PFSK-1 (cell line): ENCODE results near the gene CARD18.

Source experiments
- FOXP2 ChIP-seq: optimal IDR thresholded peaks from 2 replicates; pipeline ENCODE3; 2011; ENCODE audit warnings: borderline replicate concordance, control low read depth, inconsistent platforms; ENCODE audit not compliant: insufficient read depth; ENCODE audit errors: extremely low read length, extremely low read depth
- POLR2AphosphoS5 ChIP-seq: IDR thresholded peaks from 2 replicates; pipeline ENCODE4 v1.6.1; 2012; ENCODE audit warnings: low read depth, mild to moderate bottlenecking, control low read depth, low read length, moderate library complexity
- SIN3A ChIP-seq: IDR thresholded peaks from 2 replicates; pipeline ENCODE4 v1.6.1; 2012; ENCODE audit warnings: mild to moderate bottlenecking, low read length, moderate library complexity, borderline replicate concordance; ENCODE audit not compliant: insufficient read depth
- TAF1 ChIP-seq: IDR thresholded peaks from 2 replicates; pipeline ENCODE4 v1.6.1; 2012; ENCODE audit warnings: low read length, control low read depth, borderline replicate concordance; ENCODE audit not compliant: insufficient read depth
- TF ChIP-seq, protein P1 (sequence below), 2 experiments: IDR thresholded peaks; 2 replicates each; pipeline versions ENCODE4 v1.6.1 to v1.8.0; 2011 to 2012; ENCODE audit warnings: low read depth in 2 of 2, low read length in 2 of 2, control low read depth in 1 of 2, inconsistent platforms in 1 of 2, mild to moderate bottlenecking in 1 of 2, moderate library complexity in 1 of 2; ENCODE audit not compliant: insufficient read depth in 1 of 2

Gene CARD18

DNA sequence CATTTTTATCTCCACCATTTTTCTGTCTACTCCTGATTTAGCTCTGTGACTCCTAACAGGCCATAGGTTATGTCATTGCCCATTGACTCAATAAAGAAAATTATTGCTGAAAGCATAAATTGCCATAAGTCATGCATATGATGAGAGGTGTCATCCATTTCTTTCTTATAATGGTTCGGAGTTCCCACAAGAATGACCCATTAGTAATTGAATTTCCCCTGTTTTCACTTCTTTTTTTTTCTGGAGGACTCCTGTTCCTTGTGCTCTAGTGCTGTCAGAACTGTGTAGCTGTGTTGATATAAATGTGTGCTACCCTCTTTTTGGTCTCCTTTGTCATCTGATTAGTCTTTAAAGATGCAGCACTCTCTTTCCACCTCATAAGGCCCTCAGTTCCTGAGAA, 22.9 kb upstream of the CARD18 start:
- TF ChIP-seq TAF1 (no peak), POLR2AphosphoS5 (no peak), SIN3A (no peak), FOXP2 (no peak)
- TF ChIP-seq, protein P1, sequence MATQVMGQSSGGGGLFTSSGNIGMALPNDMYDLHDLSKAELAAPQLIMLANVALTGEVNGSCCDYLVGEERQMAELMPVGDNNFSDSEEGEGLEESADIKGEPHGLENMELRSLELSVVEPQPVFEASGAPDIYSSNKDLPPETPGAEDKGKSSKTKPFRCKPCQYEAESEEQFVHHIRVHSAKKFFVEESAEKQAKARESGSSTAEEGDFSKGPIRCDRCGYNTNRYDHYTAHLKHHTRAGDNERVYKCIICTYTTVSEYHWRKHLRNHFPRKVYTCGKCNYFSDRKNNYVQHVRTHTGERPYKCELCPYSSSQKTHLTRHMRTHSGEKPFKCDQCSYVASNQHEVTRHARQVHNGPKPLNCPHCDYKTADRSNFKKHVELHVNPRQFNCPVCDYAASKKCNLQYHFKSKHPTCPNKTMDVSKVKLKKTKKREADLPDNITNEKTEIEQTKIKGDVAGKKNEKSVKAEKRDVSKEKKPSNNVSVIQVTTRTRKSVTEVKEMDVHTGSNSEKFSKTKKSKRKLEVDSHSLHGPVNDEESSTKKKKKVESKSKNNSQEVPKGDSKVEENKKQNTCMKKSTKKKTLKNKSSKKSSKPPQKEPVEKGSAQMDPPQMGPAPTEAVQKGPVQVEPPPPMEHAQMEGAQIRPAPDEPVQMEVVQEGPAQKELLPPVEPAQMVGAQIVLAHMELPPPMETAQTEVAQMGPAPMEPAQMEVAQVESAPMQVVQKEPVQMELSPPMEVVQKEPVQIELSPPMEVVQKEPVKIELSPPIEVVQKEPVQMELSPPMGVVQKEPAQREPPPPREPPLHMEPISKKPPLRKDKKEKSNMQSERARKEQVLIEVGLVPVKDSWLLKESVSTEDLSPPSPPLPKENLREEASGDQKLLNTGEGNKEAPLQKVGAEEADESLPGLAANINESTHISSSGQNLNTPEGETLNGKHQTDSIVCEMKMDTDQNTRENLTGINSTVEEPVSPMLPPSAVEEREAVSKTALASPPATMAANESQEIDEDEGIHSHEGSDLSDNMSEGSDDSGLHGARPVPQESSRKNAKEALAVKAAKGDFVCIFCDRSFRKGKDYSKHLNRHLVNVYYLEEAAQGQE (IDR thresholded peaks at IDR 0.05; ENCODE audit: insufficient read depth in 1 of 2, low read depth in 2 of 2, low read length in 2 of 2): no peak

GRCh38 chr11:105158436-105158835, 18.9 kb upstream of the CARD18 start:
- TF ChIP-seq TAF1 (no peak), POLR2AphosphoS5 (no peak), SIN3A (no peak), FOXP2 (no peak)
- TF ChIP-seq, protein P1 (IDR thresholded peaks at IDR 0.05; ENCODE audit: insufficient read depth in 1 of 2, low read depth in 2 of 2, low read length in 2 of 2): no peak

DNA sequence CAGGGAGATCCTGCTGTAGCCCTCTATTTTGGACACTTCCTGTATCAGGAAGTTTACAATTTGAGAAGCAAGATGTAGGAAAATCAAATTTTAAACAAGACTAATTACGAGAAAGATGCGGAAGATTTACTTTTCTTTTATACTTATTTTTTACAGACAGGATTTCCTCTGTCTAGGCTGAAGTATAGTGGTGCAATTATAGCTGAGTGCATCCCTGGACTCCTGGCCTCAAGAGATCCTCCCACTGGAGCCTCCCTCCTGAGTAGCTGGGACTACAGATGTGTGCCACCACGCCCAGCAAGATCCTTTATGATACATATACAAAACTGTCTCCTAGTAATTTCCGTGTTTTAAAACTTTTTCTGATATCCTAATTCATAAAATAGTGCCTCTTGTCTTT, 17.2 kb upstream of the CARD18 start:
- TF ChIP-seq, protein P1 (IDR thresholded peaks at IDR 0.05; ENCODE audit: insufficient read depth in 1 of 2, low read depth in 2 of 2, low read length in 2 of 2): no peak
- no peak for TF ChIP-seq TAF1
- TF ChIP-seq FOXP2: no peak
- no peak for TF ChIP-seq SIN3A
- TF ChIP-seq POLR2AphosphoS5: no peak

- no peak for TF ChIP-seq POLR2AphosphoS5
- no peak for TF ChIP-seq FOXP2
- no peak for TF ChIP-seq TAF1
- TF ChIP-seq, protein P1 (IDR thresholded peaks at IDR 0.05; ENCODE audit: insufficient read depth in 1 of 2, low read depth in 2 of 2, low read length in 2 of 2): no peak
- no peak for TF ChIP-seq SIN3A
Observed at GRCh38 chr11:105156231-105156630, 16.7 kb upstream of the CARD18 start.

GRCh38 chr11:105155679-105156078, 16.1 kb upstream of the CARD18 start:
- TF ChIP-seq TAF1: no peak
- TF ChIP-seq SIN3A: no peak
- TF ChIP-seq POLR2AphosphoS5: no peak
- TF ChIP-seq FOXP2: no peak
- TF ChIP-seq, protein P1 (IDR thresholded peaks at IDR 0.05; ENCODE audit: insufficient read depth in 1 of 2, low read depth in 2 of 2, low read length in 2 of 2): no peak
